Natural killer cell (primary cell): ENCODE measurements around the gene UBE2N. TPM values are rescaled to one million over a fixed set of nuclear protein-coding genes. Genes with fewer than 3 reads are reported as not detected.

Experiments used
- ATAC-seq, 3 donors: fragments of 150-1000 bp in 2 of 3; fragments of 200-7000 bp in 1 of 3; cut with Tn5 transposase; 1 replicate in 1 of 3; 2 replicates in 2 of 3; pipeline ENCODE4 v1.10.0; 2021; ENCODE audit warnings: mild to moderate bottlenecking in 2 of 3, moderate library complexity in 2 of 3
- DNase-seq, 2 donors: peaks; one replicate each; pipeline versions ENCODE4 v3.0.0 to v3.0.0-alpha.2; 2013 to 2021; ENCODE audit warnings: mixed read lengths in 1 of 2
- H3K27ac ChIP-seq: one replicate; pipeline ENCODE4 v1.5.1; 2013; ENCODE audit warnings: mild to moderate bottlenecking, low read length
- H3K27me3 ChIP-seq: one replicate; pipeline ENCODE4 v1.6.1; 2013; ENCODE audit warnings: low read length; ENCODE audit not compliant: control insufficient read depth, insufficient read depth
- H3K36me3 ChIP-seq: one replicate; pipeline ENCODE4 v1.6.1; 2013; ENCODE audit warnings: low read length; ENCODE audit not compliant: control insufficient read depth, insufficient read depth
- H3K4me1 ChIP-seq: one replicate; pipeline ENCODE4 v1.6.1; 2013; ENCODE audit warnings: low read length; ENCODE audit not compliant: control insufficient read depth, insufficient read depth
- H3K4me3 ChIP-seq: one replicate; pipeline ENCODE4 v1.5.1; 2013; ENCODE audit warnings: low read length
- H3K9me3 ChIP-seq: one replicate; pipeline ENCODE4 v1.6.1; 2013; ENCODE audit warnings: low read length; ENCODE audit not compliant: control insufficient read depth, insufficient read depth
- H3K27ac Mint-ChIP-seq, 2 donors: one replicate each; pipeline ENCODE4 v1.8.0; 2022; ENCODE audit warnings: mild to moderate bottlenecking in 2 of 2, mixed read lengths in 2 of 2, moderate library complexity in 1 of 2
- H3K27me3 Mint-ChIP-seq, 2 donors: one replicate each; pipeline ENCODE4 v1.8.0; 2022; ENCODE audit warnings: low read depth in 2 of 2, mixed read lengths in 2 of 2
- H3K36me3 Mint-ChIP-seq: one replicate; pipeline ENCODE4 v1.8.0; 2022; ENCODE audit warnings: mixed read lengths
- H3K4me1 Mint-ChIP-seq, 2 donors: one replicate each; pipeline ENCODE4 v1.8.0; 2022; ENCODE audit warnings: mixed read lengths in 2 of 2
- H3K4me3 Mint-ChIP-seq: one replicate; pipeline ENCODE4 v1.8.0; 2022; ENCODE audit warnings: mild to moderate bottlenecking, moderate library complexity, mixed read lengths
- H3K9me3 Mint-ChIP-seq, 2 donors: one replicate each; pipeline ENCODE4 v1.8.0; 2022; ENCODE audit warnings: mixed read lengths in 2 of 2
- WGBS: methylation state at CpG from one replicate; pipeline ENCODE4 v1.1.7; 2013; ENCODE audit warnings: missing lambda C conversion rate; ENCODE audit not compliant: insufficient coverage; 5-methylcytosine and 5-hydroxymethylcytosine counted together
- intact Hi-C: fragments of 100-400 bp; cut with micrococcal nuclease; formaldehyde crosslinking; loops from one replicate; pipeline ENCODE4 v1.14.2; 2022
- total RNA-seq, 4 donors: library from RNA; stranded (reverse); fragments of 120-200 nt in 1 of 4; gene quantifications; one replicate each; pipeline versions ENCODE4 v1.2.3 to v1.2.4, GENCODE V29; 2013 to 2022
- TF ChIP-seq, protein P1 (sequence below): fragments of 200-600 bp; IDR thresholded peaks from one replicate; pipeline ENCODE4 v1.8.0; 2022; ENCODE audit warnings: antibody characterized with exemption

UBE2N gene
- total RNA-seq, 3 donors from 2014 or later (not counting 1 experiment from before 2014, with no cell fraction given) = 72.3 to 79.7 (median 72.9) TPM

- peak overlapping the region in 1 of 2 donors; percentile 20 for H3K27ac Mint-ChIP-seq
- TF ChIP-seq, protein P1, sequence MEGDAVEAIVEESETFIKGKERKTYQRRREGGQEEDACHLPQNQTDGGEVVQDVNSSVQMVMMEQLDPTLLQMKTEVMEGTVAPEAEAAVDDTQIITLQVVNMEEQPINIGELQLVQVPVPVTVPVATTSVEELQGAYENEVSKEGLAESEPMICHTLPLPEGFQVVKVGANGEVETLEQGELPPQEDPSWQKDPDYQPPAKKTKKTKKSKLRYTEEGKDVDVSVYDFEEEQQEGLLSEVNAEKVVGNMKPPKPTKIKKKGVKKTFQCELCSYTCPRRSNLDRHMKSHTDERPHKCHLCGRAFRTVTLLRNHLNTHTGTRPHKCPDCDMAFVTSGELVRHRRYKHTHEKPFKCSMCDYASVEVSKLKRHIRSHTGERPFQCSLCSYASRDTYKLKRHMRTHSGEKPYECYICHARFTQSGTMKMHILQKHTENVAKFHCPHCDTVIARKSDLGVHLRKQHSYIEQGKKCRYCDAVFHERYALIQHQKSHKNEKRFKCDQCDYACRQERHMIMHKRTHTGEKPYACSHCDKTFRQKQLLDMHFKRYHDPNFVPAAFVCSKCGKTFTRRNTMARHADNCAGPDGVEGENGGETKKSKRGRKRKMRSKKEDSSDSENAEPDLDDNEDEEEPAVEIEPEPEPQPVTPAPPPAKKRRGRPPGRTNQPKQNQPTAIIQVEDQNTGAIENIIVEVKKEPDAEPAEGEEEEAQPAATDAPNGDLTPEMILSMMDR = no peak
- ATAC-seq = no peak
- Histone ChIP-seq H3K27me3 (no peaks in the 10 kb centered on the region), H3K4me1 (peaks cover 14% of the 10 kb centered on the region), H3K4me3 (no peak overlapping the region), H3K27ac (no peak overlapping the region), H3K9me3 (no peaks in the 10 kb centered on the region), H3K36me3 (no peaks in the 10 kb centered on the region)
- peaks cover 80 to 87% of the 10 kb centered on the region in 2 donors for H3K4me1 Mint-ChIP-seq
- H3K36me3 Mint-ChIP-seq = no peaks in the 10 kb centered on the region
- no peak overlapping the region for H3K4me3 Mint-ChIP-seq
- 91% methylated on average over 1 of the region's 1 CpG for WGBS
- no peaks in the 10 kb centered on the region for H3K9me3 Mint-ChIP-seq
- intact Hi-C loops = no loop called here
- DNase-seq = no peak
- no peaks in the 10 kb centered on the region for H3K27me3 Mint-ChIP-seq
Measured at GRCh38 chr12:93429852-93430251, 11.9 kb downstream of the UBE2N start.

GRCh38 chr12:93429448-93429847 lies 12.3 kb downstream of the UBE2N start:
- H3K4me3 ChIP-seq = no peak overlapping the region
- no peaks in the 10 kb centered on the region for H3K36me3 ChIP-seq
- no peak for ATAC-seq
- no peak overlapping the region for H3K27ac ChIP-seq
- intact Hi-C loops = no loop called here
- TF ChIP-seq, protein P1 = no peak
- no peaks in the 10 kb centered on the region for H3K27me3 Mint-ChIP-seq
- H3K27me3 ChIP-seq = no peaks in the 10 kb centered on the region
- no peaks in the 10 kb centered on the region for H3K9me3 ChIP-seq
- no peaks in the 10 kb centered on the region for H3K9me3 Mint-ChIP-seq
- peaks cover 12% of the 10 kb centered on the region for H3K4me1 ChIP-seq
- H3K4me3 Mint-ChIP-seq = no peak overlapping the region
- no peaks in the 10 kb centered on the region for H3K36me3 Mint-ChIP-seq
- H3K27ac Mint-ChIP-seq = no peak overlapping the region
- DNase-seq = no peak
- H3K4me1 Mint-ChIP-seq = peaks cover 82 to 87% of the 10 kb centered on the region in 2 donors
- WGBS = 83% methylated on average over 1 of the region's 1 CpG

DNA sequence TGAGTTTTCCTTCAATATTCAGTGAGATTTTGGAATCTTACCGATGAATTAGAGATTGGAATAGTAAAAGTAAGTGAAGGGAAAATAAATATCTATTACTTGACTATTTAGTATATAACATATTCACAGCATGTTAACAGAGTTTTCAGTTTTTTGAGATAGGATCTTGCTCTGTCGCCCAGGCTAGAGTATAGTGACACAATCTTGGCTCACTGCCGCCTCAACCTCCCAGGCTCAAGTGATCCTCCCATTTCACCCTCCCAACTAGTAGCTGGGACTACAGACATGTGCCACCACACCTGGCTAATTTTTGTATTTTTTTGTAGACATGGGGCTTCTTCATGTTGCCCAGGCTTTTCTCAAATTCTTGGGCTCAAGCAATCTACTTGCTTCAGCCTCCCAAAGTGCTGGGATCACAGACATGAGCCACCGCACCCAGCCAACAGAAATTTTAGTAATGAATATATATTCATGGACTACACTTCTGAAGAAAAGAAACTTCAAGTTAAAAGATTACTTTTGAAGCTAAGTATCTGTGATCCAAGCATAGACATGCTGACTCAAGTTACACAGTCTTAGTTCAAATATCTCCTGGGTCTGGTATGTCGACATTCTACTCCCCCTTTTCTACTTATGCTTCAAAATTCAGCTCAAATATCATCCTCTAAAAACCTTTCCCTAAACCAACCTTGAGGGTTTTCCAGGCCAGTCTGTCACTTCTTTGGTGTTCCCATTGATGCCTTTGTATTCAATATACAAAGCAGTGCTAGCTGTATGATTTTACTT lies 13.8 kb downstream of the UBE2N start:
- DNase-seq (no peak), ATAC-seq (no peak)
- Histone ChIP-seq H3K4me3 (no peak overlapping the region), H3K27ac (no peak overlapping the region), H3K9me3 (no peaks in the 10 kb centered on the region), H3K27me3 (no peaks in the 10 kb centered on the region), H3K4me1 (peaks cover 12% of the 10 kb centered on the region), H3K36me3 (no peaks in the 10 kb centered on the region)
- no peaks in the 10 kb centered on the region for H3K36me3 Mint-ChIP-seq
- intact Hi-C loops = no loop called here
- H3K27ac Mint-ChIP-seq = peak overlapping the region; percentile 58 to 72
- H3K4me1 Mint-ChIP-seq = peaks cover 80 to 87% of the 10 kb centered on the region in 2 donors
- TF ChIP-seq, protein P1 = no peak
- no peaks in the 10 kb centered on the region for H3K9me3 Mint-ChIP-seq
- H3K27me3 Mint-ChIP-seq = no peaks in the 10 kb centered on the region
- no peak overlapping the region for H3K4me3 Mint-ChIP-seq
- WGBS = 91% methylated on average over 4 of the region's 5 CpGs
